OCI-LY7 (cell line): ENCODE results near the gene JAZF1. TPM values are rescaled to one million over a fixed set of nuclear protein-coding genes. Genes with fewer than 3 reads are reported as not detected.

Source experiments
- BruUV-seq: library from RNA; stranded (reverse); fragments of 400-500 nt; replicated peaks from 2 replicates; lab custom pipeline; 2021; lab: Mats Ljungman, UMichigan
- CTCF ChIA-PET: fragments of 300-600 bp; sonication (Branson Sonifier 250); formaldehyde crosslinking; loops from one replicate; lab custom pipeline; 2022; ENCODE audit warnings: antibody characterized with exemption; ENCODE audit not compliant: unreplicated experiment; lab: Charles Lee
- POLR2A ChIA-PET: fragments of 300-600 bp; sonication (Branson Sonifier 250); formaldehyde crosslinking; loops from one replicate; lab custom pipeline; 2022; ENCODE audit warnings: antibody characterized with exemption; lab: Charles Lee
- DNase-seq: peaks from one replicate; pipeline ENCODE4 v3.0.0-alpha.2; 2015; ENCODE audit warnings: low spot score
- H2AFZ ChIP-seq: fragments of 200-600 bp; sonication (generic), shearing (Covaris generic); 2 replicates; pipeline ENCODE4 v1.6.1; 2014; ENCODE audit warnings: mild to moderate bottlenecking, antibody characterized with exemption, low read length, moderate library complexity
- H3K27ac ChIP-seq: fragments of 200-600 bp; sonication (generic); 2 replicates; pipeline ENCODE4 v1.5.1; 2014; ENCODE audit warnings: mixed run types, low read depth, mild to moderate bottlenecking, moderate library complexity, low read length, inconsistent platforms; ENCODE audit not compliant: poor library complexity, severe bottlenecking
- H3K36me3 ChIP-seq: fragments of 200-600 bp; sonication (generic); 2 replicates; pipeline ENCODE4 v1.6.1; 2014; ENCODE audit warnings: mild to moderate bottlenecking, antibody characterized with exemption, low read length, moderate library complexity, mixed read lengths; ENCODE audit not compliant: insufficient read depth
- H3K4me1 ChIP-seq: fragments of 200-600 bp; sonication (generic); 2 replicates; pipeline ENCODE4 v1.5.1; 2014; ENCODE audit warnings: mild to moderate bottlenecking, low read length; ENCODE audit not compliant: insufficient read depth, poor library complexity, severe bottlenecking
- H3K4me2 ChIP-seq: fragments of 200-600 bp; sonication (generic); 2 replicates; pipeline ENCODE4 v1.6.1; 2014; ENCODE audit warnings: mild to moderate bottlenecking, low read length
- H3K4me3 ChIP-seq: fragments of 200-600 bp; sonication (generic); 2 replicates; pipeline ENCODE4 v1.5.1; 2014; ENCODE audit warnings: mild to moderate bottlenecking, low read depth, low read length; ENCODE audit not compliant: poor library complexity, severe bottlenecking
- H3K79me2 ChIP-seq: fragments of 200-600 bp; sonication (generic); 2 replicates; pipeline ENCODE4 v1.6.1; 2016; ENCODE audit warnings: low read depth, mild to moderate bottlenecking, low read length, moderate library complexity, mixed read lengths; ENCODE audit not compliant: insufficient read depth
- H3K9me2 ChIP-seq: fragments of 200-600 bp; sonication (generic); 2 replicates; pipeline ENCODE4 v1.6.1; 2016; ENCODE audit warnings: mild to moderate bottlenecking, low read length, mixed read lengths; ENCODE audit not compliant: insufficient read depth
- H3K9me3 ChIP-seq: fragments of 200-600 bp; sonication (generic); 2 replicates; pipeline ENCODE4 v1.6.1; 2014; ENCODE audit warnings: mild to moderate bottlenecking, mixed run types, low read length, mixed read lengths
- H4K20me1 ChIP-seq: fragments of 200-600 bp; sonication (generic); 2 replicates; pipeline ENCODE4 v1.6.1; 2014; ENCODE audit warnings: mild to moderate bottlenecking, antibody characterized with exemption, low read length, moderate library complexity, mixed read lengths; ENCODE audit not compliant: insufficient read depth
- EZH2phosphoT487 ChIP-seq: fragments of 200-600 bp; sonication (generic); IDR thresholded peaks from 2 replicates; pipeline ENCODE4 v1.6.1; 2018; ENCODE audit warnings: low read depth, borderline replicate concordance, mild to moderate bottlenecking, mixed run types, antibody characterized with exemption, low read length, moderate library complexity, mixed read lengths
- intact Hi-C: fragments of 100-400 bp; cut with micrococcal nuclease; formaldehyde crosslinking; loops from one replicate; pipeline ENCODE4 v1.10.0; 2022; ENCODE audit not compliant: unreplicated experiment
- total RNA-seq, 2 experiments: library from RNA; depleted of rRNA in 1 of 2; stranded (reverse); fragments of >200 nt in 1 of 2; shearing (Covaris generic) in 1 of 2; gene quantifications; 2 replicates each; pipeline ENCODE4 v1.2.3, GENCODE V29; 2014 to 2022
- TF ChIP-seq, protein P1 (sequence below): fragments of 200-600 bp; sonication (generic); conservative IDR thresholded peaks from 2 replicates; pipeline ENCODE4 v1.5.1; 2014; ENCODE audit warnings: mild to moderate bottlenecking, antibody characterized with exemption, low read length, moderate library complexity, mixed read lengths

JAZF1 gene
- total RNA-seq, 2 experiments from 2014 or later: 6.3 to 25.0 TPM

DNA sequence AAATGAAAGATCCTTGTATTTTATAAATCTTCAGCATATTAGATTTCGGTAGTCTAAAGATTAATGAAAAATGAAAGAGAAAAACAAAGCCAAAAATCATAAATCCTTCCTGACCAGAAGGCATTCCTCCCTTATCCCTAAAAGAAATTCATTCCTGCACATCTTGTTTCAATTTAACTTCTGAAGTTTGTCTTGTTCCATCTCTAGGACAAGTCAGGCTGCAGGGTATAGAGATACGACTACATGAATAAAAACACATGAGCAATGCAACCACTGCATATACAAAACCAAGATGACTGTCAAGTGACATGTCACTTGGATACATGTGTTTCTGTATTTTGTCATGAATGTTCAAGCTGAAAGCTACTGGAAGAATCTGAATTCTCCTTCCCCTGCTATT lies 214.9 kb downstream of the JAZF1 start:
- Histone ChIP-seq H3K36me3 (no peaks in the 10 kb centered on the region), H3K4me1 (peaks cover 13% of the 10 kb centered on the region), H3K27ac (no peak overlapping the region), H3K4me2 (no peak overlapping the region), H3K79me2 (no peaks in the 10 kb centered on the region), H4K20me1 (no peaks in the 10 kb centered on the region), H2AFZ (no peak overlapping the region), H3K9me3 (no peaks in the 10 kb centered on the region), H3K4me3 (no peak overlapping the region), H3K9me2 (no peaks in the 10 kb centered on the region)
- no TSS peak for BruUV-seq
- intact Hi-C loops: no loop called here
- CTCF ChIA-PET: no interaction called here
- POLR2A ChIA-PET: no interaction called here
- no peak for DNase-seq
- TF ChIP-seq EZH2phosphoT487: no peak
- TF ChIP-seq, protein P1, sequence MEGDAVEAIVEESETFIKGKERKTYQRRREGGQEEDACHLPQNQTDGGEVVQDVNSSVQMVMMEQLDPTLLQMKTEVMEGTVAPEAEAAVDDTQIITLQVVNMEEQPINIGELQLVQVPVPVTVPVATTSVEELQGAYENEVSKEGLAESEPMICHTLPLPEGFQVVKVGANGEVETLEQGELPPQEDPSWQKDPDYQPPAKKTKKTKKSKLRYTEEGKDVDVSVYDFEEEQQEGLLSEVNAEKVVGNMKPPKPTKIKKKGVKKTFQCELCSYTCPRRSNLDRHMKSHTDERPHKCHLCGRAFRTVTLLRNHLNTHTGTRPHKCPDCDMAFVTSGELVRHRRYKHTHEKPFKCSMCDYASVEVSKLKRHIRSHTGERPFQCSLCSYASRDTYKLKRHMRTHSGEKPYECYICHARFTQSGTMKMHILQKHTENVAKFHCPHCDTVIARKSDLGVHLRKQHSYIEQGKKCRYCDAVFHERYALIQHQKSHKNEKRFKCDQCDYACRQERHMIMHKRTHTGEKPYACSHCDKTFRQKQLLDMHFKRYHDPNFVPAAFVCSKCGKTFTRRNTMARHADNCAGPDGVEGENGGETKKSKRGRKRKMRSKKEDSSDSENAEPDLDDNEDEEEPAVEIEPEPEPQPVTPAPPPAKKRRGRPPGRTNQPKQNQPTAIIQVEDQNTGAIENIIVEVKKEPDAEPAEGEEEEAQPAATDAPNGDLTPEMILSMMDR: no peak

DNA sequence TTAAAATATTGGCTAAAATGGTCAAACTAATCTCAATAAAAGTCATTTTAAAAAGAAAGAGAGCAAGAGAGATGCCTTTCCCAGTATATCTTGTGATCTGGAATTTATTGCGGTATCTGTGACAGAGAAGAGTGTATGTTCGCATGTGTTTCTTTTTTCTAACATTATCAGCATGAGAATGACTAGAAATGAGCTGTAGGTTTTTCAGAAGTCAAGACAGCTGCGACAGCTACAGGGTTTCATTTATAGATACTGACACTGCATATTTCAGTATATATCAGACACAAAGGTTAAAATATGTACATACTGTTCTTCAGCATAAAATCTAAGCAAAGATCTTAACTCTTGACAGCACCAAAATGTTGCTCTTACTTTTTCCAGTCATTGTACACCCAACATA lies 215.8 kb downstream of the JAZF1 start:
- H3K4me2 ChIP-seq: no peak overlapping the region
- no TSS peak for BruUV-seq
- no peaks in the 10 kb centered on the region for H3K9me2 ChIP-seq
- no peaks in the 10 kb centered on the region for H4K20me1 ChIP-seq
- H3K4me1 ChIP-seq: peaks cover 13% of the 10 kb centered on the region
- H2AFZ ChIP-seq: no peak overlapping the region
- ChIA-PET CTCF (no interaction called here), POLR2A (no interaction called here)
- no peaks in the 10 kb centered on the region for H3K36me3 ChIP-seq
- H3K79me2 ChIP-seq: no peaks in the 10 kb centered on the region
- TF ChIP-seq, protein P1: no peak
- no peak for TF ChIP-seq EZH2phosphoT487
- no peak for DNase-seq
- H3K9me3 ChIP-seq: no peaks in the 10 kb centered on the region
- H3K4me3 ChIP-seq: no peak overlapping the region
- intact Hi-C loops: no loop called here
- H3K27ac ChIP-seq: no peak overlapping the region

DNA sequence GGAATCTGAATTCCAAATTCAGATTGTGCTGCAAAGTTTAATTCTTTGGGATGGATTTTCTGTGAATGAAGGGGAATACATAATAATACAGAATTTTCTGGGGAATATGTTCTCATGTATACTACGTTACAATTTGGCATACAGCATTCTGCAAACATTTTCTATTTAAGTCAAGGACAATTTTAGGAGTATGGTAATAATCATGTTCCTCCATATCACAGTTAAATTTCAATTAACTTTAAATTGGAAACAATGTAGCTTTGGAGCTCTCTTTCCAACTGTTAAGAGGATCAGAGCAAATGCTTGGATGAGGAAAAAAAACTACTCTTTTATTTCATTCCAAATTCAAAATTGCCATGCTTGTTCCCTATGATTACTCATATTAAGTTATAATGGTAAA lies 217.5 kb downstream of the JAZF1 start:
- Histone ChIP-seq H3K4me1 (peaks cover 13% of the 10 kb centered on the region), H3K27ac (no peak overlapping the region), H3K9me2 (no peaks in the 10 kb centered on the region), H4K20me1 (no peaks in the 10 kb centered on the region), H3K4me2 (no peak overlapping the region), H3K79me2 (no peaks in the 10 kb centered on the region), H3K4me3 (no peak overlapping the region), H3K9me3 (no peaks in the 10 kb centered on the region), H3K36me3 (no peaks in the 10 kb centered on the region), H2AFZ (no peak overlapping the region)
- POLR2A ChIA-PET: interaction anchor here (0.7 kb wide), 1 partner anchor 1913 kb away, joined by 3 read pairs; no protein-coding TSS in a partner anchor
- no peak for TF ChIP-seq EZH2phosphoT487
- TF ChIP-seq, protein P1: no peak
- no TSS peak for BruUV-seq
- intact Hi-C loops: no loop called here
- no peak for DNase-seq
- CTCF ChIA-PET: no interaction called here
